ENCODE measurements around the gene ZFR.

GRCh38 chr5:32410630-32411029 is 33.9 kb downstream of the ZFR start:
- TF ChIP-seq CTCF (IDR thresholded peaks at IDR 0.05) (no peak), POLR2AphosphoS5 (IDR thresholded peaks at IDR 0.05) (no peak), POLR2A (IDR thresholded peaks at IDR 0.05) (no peak)
